ENCODE results near the gene MORF4L1. TPM values are rescaled to one million over a fixed set of nuclear protein-coding genes. Genes with fewer than 3 reads are reported as not detected.
"Not testable (repeated sequence)": the region's sequence is repeated elsewhere in the genome, so short reads cannot be mapped to it uniquely, and the experiment has no call there.

MORF4L1 gene
- total RNA-seq, 5 donors from 2014 or later (not counting 1 experiment from before 2014, with no cell fraction given): 208 to 388 (median 232) TPM

DNA sequence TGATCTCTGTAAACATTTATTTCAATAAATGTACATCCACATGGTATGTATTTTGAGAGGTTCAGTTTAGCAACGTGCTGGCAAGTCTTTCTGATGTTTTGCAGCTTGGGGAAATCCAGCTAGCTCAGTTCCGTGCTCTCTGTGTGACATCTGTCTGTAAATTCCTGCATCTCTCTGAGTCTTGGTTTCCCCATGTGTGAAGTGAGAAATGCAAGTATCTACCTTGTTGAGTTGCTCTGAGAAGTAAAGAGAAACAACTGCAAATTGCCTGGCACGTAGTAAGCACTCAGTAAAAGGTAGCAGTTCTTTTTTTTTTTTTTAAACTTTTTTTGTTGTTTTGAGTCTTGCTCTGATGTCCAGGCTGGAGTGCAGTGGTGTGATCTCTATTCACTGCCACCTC lies 30.2 kb upstream of the MORF4L1 start:
- ChIA-PET CTCF (no interaction called here), POLR2A (no interaction called here)
- DNase-seq (no peak), ATAC-seq (replicated peaks in 1 of 4) (no peak)
- H3K27ac Mint-ChIP-seq: no peak overlapping the region
- Histone ChIP-seq H3K27ac (ENCODE audit: low read length) (no peak overlapping the region), H3K27me3 (replicated peaks in 1 of 2; ENCODE audit: control insufficient read depth in 2 of 2, extremely low read depth in 1 of 2, insufficient read depth in 2 of 2, low read length in 1 of 2) (no peaks in the 10 kb centered on the region), H3K4me3 (ENCODE audit: control insufficient read depth in 1 of 2, extremely low read depth in 1 of 2, low read length in 1 of 2) (no peak overlapping the region), H3K4me1 (ENCODE audit: control insufficient read depth in 1 of 2, extremely low read depth in 1 of 2, insufficient read depth in 2 of 2, low read length in 2 of 2) (no peaks in the 10 kb centered on the region), H3K9me3 (no peaks in the 10 kb centered on the region), H3K36me3 (ENCODE audit: control insufficient read depth in 2 of 2, extremely low read depth in 1 of 2, insufficient read depth in 1 of 2, low read length in 1 of 2) (no peaks in the 10 kb centered on the region)
- WGBS (ENCODE audit: insufficient coverage): 40% methylated on average over 1 of the region's 3 CpGs
- H3K9me3 Mint-ChIP-seq: no peaks in the 10 kb centered on the region
- H3K4me3 Mint-ChIP-seq: no peak overlapping the region
- H3K4me1 Mint-ChIP-seq: no peaks in the 10 kb centered on the region
- H3K36me3 Mint-ChIP-seq: no peaks in the 10 kb centered on the region
- peaks cover 0 to 4% of the 10 kb centered on the region in 2 donors for H3K27me3 Mint-ChIP-seq

DNA sequence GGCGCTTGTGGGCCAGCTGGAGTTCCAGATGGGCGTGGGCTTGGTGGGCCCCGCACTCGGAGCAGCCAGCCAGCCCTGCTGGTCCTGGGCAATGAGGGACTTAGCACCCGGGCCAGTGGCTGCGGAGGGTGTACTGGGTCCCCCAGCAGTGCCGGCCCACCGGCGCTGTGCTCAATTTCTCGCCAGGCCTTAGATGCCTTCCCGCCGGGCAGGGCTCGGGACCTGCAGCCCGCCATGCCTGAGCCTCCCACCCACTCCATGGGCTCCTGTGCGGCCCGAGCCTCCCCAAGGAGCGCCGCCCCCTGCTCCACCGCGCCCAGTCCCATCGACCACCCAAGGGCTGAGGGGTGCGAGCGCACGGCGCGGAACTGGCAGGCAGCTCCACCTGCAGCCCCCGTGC lies 25.8 kb upstream of the MORF4L1 start:
- H3K4me1 ChIP-seq (ENCODE audit: control insufficient read depth in 1 of 2, extremely low read depth in 1 of 2, insufficient read depth in 2 of 2, low read length in 2 of 2); H3K27me3 Mint-ChIP-seq; POLR2A ChIA-PET; H3K9me3 ChIP-seq; DNase-seq; H3K9me3 Mint-ChIP-seq; H3K27ac ChIP-seq (ENCODE audit: low read length); H3K4me3 ChIP-seq (ENCODE audit: control insufficient read depth in 1 of 2, extremely low read depth in 1 of 2, low read length in 1 of 2); H3K36me3 Mint-ChIP-seq; ATAC-seq (replicated peaks in 1 of 4); H3K4me1 Mint-ChIP-seq; H3K4me3 Mint-ChIP-seq; CTCF ChIA-PET; H3K27me3 ChIP-seq (replicated peaks in 1 of 2; ENCODE audit: control insufficient read depth in 2 of 2, extremely low read depth in 1 of 2, insufficient read depth in 2 of 2, low read length in 1 of 2); H3K27ac Mint-ChIP-seq; H3K36me3 ChIP-seq (ENCODE audit: control insufficient read depth in 2 of 2, extremely low read depth in 1 of 2, insufficient read depth in 1 of 2, low read length in 1 of 2): not testable (repeated sequence)
- WGBS (ENCODE audit: insufficient coverage): 97% methylated on average over 4 of the region's 27 CpGs

DNA sequence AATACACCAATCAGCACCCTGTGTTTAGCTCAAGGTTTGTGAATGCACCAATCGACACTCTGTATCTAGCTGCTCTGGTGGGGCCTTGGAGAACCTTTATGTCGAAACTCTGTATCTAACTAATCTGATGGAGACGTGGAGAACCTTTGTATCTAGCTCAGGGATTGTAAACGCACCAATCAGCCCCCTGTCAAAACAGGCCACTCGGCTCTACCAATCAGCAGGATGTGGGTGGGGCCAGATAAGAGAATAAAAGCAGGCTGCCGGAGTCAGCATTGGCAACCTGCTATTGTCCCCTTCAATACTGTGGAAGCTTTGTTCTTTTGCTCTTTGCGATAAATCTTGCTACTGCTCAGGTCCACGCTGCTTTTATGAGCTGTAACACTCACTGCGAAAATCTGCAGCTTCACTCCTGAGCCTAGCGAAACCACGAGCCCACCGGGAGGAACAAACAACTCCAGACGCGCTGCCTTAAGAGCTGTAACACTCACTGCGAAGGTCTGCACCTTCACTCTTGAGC lies 25.2 kb upstream of the MORF4L1 start:
- H3K27ac Mint-ChIP-seq; H3K36me3 ChIP-seq (ENCODE audit: control insufficient read depth in 2 of 2, extremely low read depth in 1 of 2, insufficient read depth in 1 of 2, low read length in 1 of 2); CTCF ChIA-PET; H3K4me1 Mint-ChIP-seq; H3K36me3 Mint-ChIP-seq; H3K27me3 ChIP-seq (replicated peaks in 1 of 2; ENCODE audit: control insufficient read depth in 2 of 2, extremely low read depth in 1 of 2, insufficient read depth in 2 of 2, low read length in 1 of 2); H3K27ac ChIP-seq (ENCODE audit: low read length); H3K9me3 Mint-ChIP-seq; H3K4me3 Mint-ChIP-seq; DNase-seq; ATAC-seq (replicated peaks in 1 of 4); H3K4me1 ChIP-seq (ENCODE audit: control insufficient read depth in 1 of 2, extremely low read depth in 1 of 2, insufficient read depth in 2 of 2, low read length in 2 of 2); H3K9me3 ChIP-seq; H3K27me3 Mint-ChIP-seq; H3K4me3 ChIP-seq (ENCODE audit: control insufficient read depth in 1 of 2, extremely low read depth in 1 of 2, low read length in 1 of 2); POLR2A ChIA-PET: not testable (repeated sequence)
- 65% methylated on average over 12 of the region's 15 CpGs for WGBS (ENCODE audit: insufficient coverage)

DNA sequence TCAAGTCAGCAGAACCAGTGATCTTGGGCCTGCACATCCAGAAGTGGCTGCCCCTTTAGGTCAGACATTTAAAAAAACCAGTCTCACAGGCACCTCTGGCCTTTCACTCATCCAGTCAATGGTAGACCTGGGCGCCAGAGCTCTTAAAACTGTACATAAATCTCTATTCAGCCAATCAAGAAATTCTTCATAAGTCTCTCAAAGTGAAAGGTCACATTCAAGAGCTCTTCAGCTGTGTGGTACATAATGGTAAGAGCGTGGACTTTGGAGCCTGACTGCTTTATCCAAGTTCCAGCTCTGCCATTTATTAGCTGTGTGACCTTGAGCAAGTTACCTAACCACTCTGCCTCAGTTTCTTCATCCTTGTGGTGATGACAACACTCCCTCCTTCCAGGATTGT lies 22.3 kb upstream of the MORF4L1 start:
- WGBS (ENCODE audit: insufficient coverage): no CpG with 5 or more reads among the region's 2 CpGs
- CTCF ChIA-PET: no interaction called here
- H3K9me3 Mint-ChIP-seq: no peaks in the 10 kb centered on the region
- no peaks in the 10 kb centered on the region for H3K4me1 ChIP-seq (ENCODE audit: control insufficient read depth in 1 of 2, extremely low read depth in 1 of 2, insufficient read depth in 2 of 2, low read length in 2 of 2)
- H3K27ac ChIP-seq (ENCODE audit: low read length): no peak overlapping the region
- DNase-seq: no peak
- no peaks in the 10 kb centered on the region for H3K9me3 ChIP-seq
- no peak overlapping the region for H3K4me3 ChIP-seq (ENCODE audit: control insufficient read depth in 1 of 2, extremely low read depth in 1 of 2, low read length in 1 of 2)
- no peak for ATAC-seq (replicated peaks in 1 of 4)
- H3K27me3 ChIP-seq (replicated peaks in 1 of 2; ENCODE audit: control insufficient read depth in 2 of 2, extremely low read depth in 1 of 2, insufficient read depth in 2 of 2, low read length in 1 of 2): peaks cover 0 to 15% of the 10 kb centered on the region in 2 experiments
- POLR2A ChIA-PET: no interaction called here
- no peaks in the 10 kb centered on the region for H3K4me1 Mint-ChIP-seq
- H3K36me3 ChIP-seq (ENCODE audit: control insufficient read depth in 2 of 2, extremely low read depth in 1 of 2, insufficient read depth in 1 of 2, low read length in 1 of 2): no peaks in the 10 kb centered on the region
- no peaks in the 10 kb centered on the region for H3K36me3 Mint-ChIP-seq
- H3K4me3 Mint-ChIP-seq: no peak overlapping the region
- no peak overlapping the region for H3K27ac Mint-ChIP-seq
- peaks cover 2 to 3% of the 10 kb centered on the region in 2 donors for H3K27me3 Mint-ChIP-seq

DNA sequence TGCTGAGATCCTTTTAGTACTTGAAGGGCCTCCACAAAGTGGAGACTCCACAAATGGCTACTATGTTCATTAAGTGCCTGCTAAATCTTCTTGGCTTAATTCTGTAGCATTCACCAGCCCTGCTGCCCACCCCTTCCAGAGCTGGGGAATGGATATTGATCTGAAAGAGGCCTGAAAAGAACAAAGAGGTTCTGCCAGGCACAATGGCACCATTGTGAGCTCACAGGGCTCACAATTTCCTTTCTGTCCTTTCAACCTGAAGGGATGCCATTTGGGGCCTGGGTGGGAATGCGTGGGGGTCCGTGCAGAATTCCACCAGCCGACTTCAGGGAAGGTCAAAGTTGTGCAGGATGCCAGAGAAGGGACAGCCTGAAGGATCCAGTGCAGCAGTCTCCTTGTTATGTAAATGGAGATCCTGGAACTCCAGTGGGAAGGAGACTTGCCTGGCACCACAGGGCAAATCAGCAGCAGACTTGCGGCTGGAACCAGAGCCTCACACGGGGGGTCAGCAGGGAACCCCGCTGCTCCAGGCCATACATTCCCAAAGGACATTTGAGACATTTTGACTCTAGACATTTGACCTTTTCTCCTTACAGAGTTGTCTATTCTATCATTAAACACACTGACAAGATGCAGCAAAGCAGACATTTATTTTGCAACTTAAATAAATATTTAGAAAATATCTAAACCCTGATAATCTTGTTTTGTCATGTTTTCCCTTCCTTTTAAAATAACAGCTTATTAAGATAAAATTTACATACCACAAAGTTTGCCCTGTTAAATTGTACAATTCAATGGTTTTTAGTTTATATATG lies 21.5 kb upstream of the MORF4L1 start:
- ChIA-PET CTCF (no interaction called here), POLR2A (no interaction called here)
- WGBS (ENCODE audit: insufficient coverage): 72% methylated on average over 6 of the region's 6 CpGs
- peaks cover 2 to 3% of the 10 kb centered on the region in 2 donors for H3K27me3 Mint-ChIP-seq
- Histone ChIP-seq H3K4me1 (ENCODE audit: control insufficient read depth in 1 of 2, extremely low read depth in 1 of 2, insufficient read depth in 2 of 2, low read length in 2 of 2) (no peaks in the 10 kb centered on the region), H3K9me3 (no peaks in the 10 kb centered on the region), H3K27ac (ENCODE audit: low read length) (no peak overlapping the region), H3K27me3 (replicated peaks in 1 of 2; ENCODE audit: control insufficient read depth in 2 of 2, extremely low read depth in 1 of 2, insufficient read depth in 2 of 2, low read length in 1 of 2) (peaks cover 0 to 15% of the 10 kb centered on the region in 2 experiments), H3K36me3 (ENCODE audit: control insufficient read depth in 2 of 2, extremely low read depth in 1 of 2, insufficient read depth in 1 of 2, low read length in 1 of 2) (no peaks in the 10 kb centered on the region), H3K4me3 (ENCODE audit: control insufficient read depth in 1 of 2, extremely low read depth in 1 of 2, low read length in 1 of 2) (no peak overlapping the region)
- no peak overlapping the region for H3K4me3 Mint-ChIP-seq
- no peaks in the 10 kb centered on the region for H3K9me3 Mint-ChIP-seq
- no peak overlapping the region for H3K27ac Mint-ChIP-seq
- DNase-seq (no peak), ATAC-seq (replicated peaks in 1 of 4) (no peak)
- H3K36me3 Mint-ChIP-seq: no peaks in the 10 kb centered on the region
- no peaks in the 10 kb centered on the region for H3K4me1 Mint-ChIP-seq

DNA sequence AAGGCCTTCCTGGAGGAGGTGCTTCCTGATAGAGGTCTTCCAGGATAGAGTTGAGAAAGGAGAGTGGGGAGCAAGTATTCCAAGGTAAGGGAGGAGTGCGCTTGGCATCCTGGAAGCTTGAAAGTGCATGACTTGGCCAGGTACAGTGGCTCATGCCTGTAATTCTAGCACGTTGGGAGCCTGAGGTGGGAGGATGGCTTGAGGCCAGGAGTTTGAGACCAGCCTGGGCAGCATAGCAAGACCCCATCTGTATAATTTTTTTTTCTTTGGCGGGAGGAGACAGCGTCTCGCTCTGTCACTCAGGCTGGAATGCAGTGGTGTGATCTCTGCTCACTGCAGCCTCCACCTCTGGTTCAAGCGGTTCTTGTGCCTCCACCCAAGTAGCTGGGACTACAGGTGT lies 19.2 kb upstream of the MORF4L1 start:
- no peaks in the 10 kb centered on the region for H3K36me3 Mint-ChIP-seq
- WGBS (ENCODE audit: insufficient coverage): 93% methylated on average over 2 of the region's 6 CpGs
- ATAC-seq (replicated peaks in 1 of 4) (no peak), DNase-seq (no peak)
- Histone ChIP-seq H3K27me3 (replicated peaks in 1 of 2; ENCODE audit: control insufficient read depth in 2 of 2, extremely low read depth in 1 of 2, insufficient read depth in 2 of 2, low read length in 1 of 2) (peaks cover 0 to 15% of the 10 kb centered on the region in 2 experiments), H3K9me3 (no peaks in the 10 kb centered on the region), H3K36me3 (ENCODE audit: control insufficient read depth in 2 of 2, extremely low read depth in 1 of 2, insufficient read depth in 1 of 2, low read length in 1 of 2) (no peaks in the 10 kb centered on the region), H3K27ac (ENCODE audit: low read length) (no peak overlapping the region), H3K4me3 (ENCODE audit: control insufficient read depth in 1 of 2, extremely low read depth in 1 of 2, low read length in 1 of 2) (no peak overlapping the region), H3K4me1 (ENCODE audit: control insufficient read depth in 1 of 2, extremely low read depth in 1 of 2, insufficient read depth in 2 of 2, low read length in 2 of 2) (no peaks in the 10 kb centered on the region)
- POLR2A ChIA-PET: no interaction called here
- H3K27me3 Mint-ChIP-seq: peaks cover 2 to 3% of the 10 kb centered on the region in 2 donors
- H3K4me3 Mint-ChIP-seq: no peak overlapping the region
- no peaks in the 10 kb centered on the region for H3K9me3 Mint-ChIP-seq
- CTCF ChIA-PET: no interaction called here
- H3K27ac Mint-ChIP-seq: no peak overlapping the region
- H3K4me1 Mint-ChIP-seq: no peaks in the 10 kb centered on the region

Measured in T-cell (primary cell).